Kidney epithelial cell (primary cell): ENCODE data around the gene SOD1. TPM values are rescaled to one million over a fixed set of nuclear protein-coding genes. Genes with fewer than 3 reads are reported as not detected.

Experiments used
- DNase-seq: peaks from one replicate; pipeline ENCODE4 v3.0.0-alpha.2; 2010; ENCODE audit warnings: low read depth
- H3K27me3 ChIP-seq: 2 replicates; pipeline ENCODE4 v1.6.0; 2011; ENCODE audit warnings: low read length; ENCODE audit not compliant: control insufficient read depth, insufficient read depth
- H3K36me3 ChIP-seq: 2 replicates; pipeline ENCODE4 v1.5.1; 2011; ENCODE audit warnings: low read length; ENCODE audit not compliant: control insufficient read depth, insufficient read depth
- H3K4me3 ChIP-seq: 2 replicates; pipeline ENCODE4 v1.5.1; 2011; ENCODE audit warnings: low read depth, mild to moderate bottlenecking, control low read depth, low read length
- total RNA-seq: library from RNA; depleted of rRNA; stranded (reverse); fragments of >200 nt; gene quantifications from 2 replicates; pipeline ENCODE4 v1.2.3, GENCODE V29; 2015
- TF ChIP-seq, protein P1 (sequence below): IDR thresholded peaks from 2 replicates; pipeline ENCODE4 v1.5.1; 2011; ENCODE audit warnings: mild to moderate bottlenecking, moderate library complexity, low read length, control low read depth, inconsistent platforms; ENCODE audit not compliant: insufficient read depth, poor library complexity, severe bottlenecking

Gene SOD1
- total RNA-seq, 1 donor from 2014 or later: 121 TPM

DNA sequence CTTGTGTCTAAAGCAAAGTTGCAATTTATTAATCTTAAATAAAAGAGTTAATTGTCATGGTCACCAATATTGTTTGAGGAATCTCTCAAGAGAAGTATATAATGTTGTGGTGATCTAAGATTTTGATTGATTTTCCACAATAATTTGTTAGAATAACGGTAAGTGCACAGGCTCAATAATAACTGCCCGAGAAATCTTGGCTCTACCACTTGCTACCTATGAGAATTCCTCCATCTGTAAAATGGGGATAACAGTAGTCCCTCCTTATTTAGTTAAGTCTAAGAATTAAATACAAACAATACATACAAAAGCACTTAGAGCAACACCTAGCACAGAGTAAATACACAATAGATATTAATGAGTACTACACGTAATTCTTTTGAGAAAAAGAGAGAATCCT, 53.6 kb downstream of the SOD1 start:
- Histone ChIP-seq H3K27me3 (no peaks in the 10 kb centered on the region), H3K36me3 (no peaks in the 10 kb centered on the region), H3K4me3 (no peak overlapping the region)
- TF ChIP-seq, protein P1, sequence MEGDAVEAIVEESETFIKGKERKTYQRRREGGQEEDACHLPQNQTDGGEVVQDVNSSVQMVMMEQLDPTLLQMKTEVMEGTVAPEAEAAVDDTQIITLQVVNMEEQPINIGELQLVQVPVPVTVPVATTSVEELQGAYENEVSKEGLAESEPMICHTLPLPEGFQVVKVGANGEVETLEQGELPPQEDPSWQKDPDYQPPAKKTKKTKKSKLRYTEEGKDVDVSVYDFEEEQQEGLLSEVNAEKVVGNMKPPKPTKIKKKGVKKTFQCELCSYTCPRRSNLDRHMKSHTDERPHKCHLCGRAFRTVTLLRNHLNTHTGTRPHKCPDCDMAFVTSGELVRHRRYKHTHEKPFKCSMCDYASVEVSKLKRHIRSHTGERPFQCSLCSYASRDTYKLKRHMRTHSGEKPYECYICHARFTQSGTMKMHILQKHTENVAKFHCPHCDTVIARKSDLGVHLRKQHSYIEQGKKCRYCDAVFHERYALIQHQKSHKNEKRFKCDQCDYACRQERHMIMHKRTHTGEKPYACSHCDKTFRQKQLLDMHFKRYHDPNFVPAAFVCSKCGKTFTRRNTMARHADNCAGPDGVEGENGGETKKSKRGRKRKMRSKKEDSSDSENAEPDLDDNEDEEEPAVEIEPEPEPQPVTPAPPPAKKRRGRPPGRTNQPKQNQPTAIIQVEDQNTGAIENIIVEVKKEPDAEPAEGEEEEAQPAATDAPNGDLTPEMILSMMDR: no peak
- DNase-seq: no peak

DNA sequence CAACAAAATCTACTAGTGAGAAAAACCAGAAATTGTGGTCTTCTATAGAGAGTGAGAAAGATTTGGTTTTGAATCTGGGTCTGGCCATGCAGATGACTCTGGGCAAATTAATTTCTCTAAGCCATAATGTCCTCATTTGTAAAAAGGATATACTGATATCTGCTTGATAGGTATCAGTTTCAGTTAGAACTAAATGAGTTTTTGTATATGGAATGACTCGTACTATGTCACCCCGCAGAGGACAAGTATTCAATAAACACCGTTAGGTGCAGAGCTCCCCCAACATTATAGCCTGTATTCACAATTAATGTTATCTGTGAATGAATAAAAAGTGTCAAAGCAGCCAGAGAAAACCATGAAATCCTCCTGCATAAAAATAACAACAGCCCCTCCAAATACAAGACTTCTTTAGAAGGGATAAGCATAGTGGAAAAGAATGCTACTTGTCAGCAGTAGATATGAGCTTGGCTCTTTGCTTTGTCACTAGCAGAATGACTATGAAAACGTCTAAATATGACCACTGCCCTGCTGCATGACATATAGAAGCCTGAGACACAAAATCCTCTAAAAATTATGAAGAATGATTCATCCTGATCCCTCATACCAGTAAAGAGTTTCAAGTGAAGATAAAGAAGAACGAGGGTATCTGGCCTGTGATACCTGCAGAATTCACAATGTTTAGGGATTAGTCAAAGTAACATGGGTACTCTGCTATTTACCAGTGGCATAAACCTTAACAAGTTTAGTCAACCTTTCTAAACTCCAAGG, 54.7 kb downstream of the SOD1 start:
- Histone ChIP-seq H3K4me3 (no peak overlapping the region), H3K36me3 (no peaks in the 10 kb centered on the region), H3K27me3 (no peaks in the 10 kb centered on the region)
- TF ChIP-seq, protein P1: no peak
- DNase-seq: no peak

DNA sequence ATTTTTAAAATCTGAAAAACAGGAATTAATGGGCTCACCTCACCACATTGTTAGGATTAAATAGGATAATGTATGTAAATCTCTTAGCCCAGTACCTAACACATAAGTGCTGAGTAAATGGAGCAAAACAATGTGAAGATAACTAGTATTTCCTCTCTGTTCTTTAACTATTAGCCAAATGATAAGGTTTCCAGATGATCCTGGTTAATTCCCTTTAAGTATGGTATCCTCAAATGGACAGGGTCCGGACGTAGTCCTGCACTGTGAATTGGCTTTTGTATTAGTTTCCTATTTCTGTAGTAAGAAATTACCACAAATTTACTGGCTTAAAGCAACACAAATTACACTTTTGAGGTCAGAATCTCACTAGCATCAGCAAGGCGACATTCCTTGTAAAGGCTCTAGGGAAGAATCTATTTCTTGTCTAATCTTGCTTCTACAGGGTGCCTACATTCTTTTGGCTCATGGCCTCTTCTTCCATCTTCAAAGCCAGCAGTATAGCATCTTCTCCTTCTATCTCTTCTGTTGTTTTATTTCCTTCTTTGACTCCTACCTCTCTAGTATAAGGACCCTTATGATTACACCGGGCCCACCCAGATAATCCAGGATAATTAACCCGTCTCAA, 55.4 kb downstream of the SOD1 start:
- Histone ChIP-seq H3K27me3 (no peaks in the 10 kb centered on the region), H3K36me3 (no peaks in the 10 kb centered on the region), H3K4me3 (no peak overlapping the region)
- TF ChIP-seq, protein P1: no peak
- DNase-seq: no peak

DNA sequence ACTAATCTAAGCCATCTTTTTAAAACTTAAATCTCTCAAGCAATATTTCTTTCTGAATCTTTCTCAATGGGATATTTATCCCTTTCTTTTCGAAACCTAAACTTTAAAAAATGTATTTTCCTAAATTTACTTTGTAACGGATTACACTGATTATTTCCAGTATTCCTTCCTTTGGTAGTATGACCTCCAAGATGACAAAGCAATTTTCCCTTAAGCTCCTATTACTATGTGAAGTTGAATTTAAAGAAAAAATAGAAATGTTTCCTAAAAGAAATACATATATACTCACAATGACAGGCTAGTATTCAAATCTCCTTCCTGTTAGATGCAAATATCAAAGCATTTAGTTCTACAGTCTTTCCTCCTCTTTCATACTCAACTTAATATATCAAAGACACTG, 56.6 kb downstream of the SOD1 start:
- TF ChIP-seq, protein P1: no peak
- Histone ChIP-seq H3K4me3 (no peak overlapping the region), H3K36me3 (no peaks in the 10 kb centered on the region), H3K27me3 (no peaks in the 10 kb centered on the region)
- no peak for DNase-seq

Other genes with a start within 250 kb of the SOD1 start
- 13.3 and 14.2 TPM in 2 replicates for gene SCAF4, start 72.4 kb downstream of the SOD1 start, total RNA-seq
- 2.8 and 3.1 TPM in 2 replicates for gene HUNK, start 213.3 kb downstream of the SOD1 start, total RNA-seq